Cardiac muscle cell (in vitro differentiated cells and primary cell): ENCODE measurements around the gene OR51V1. TPM values are rescaled to one million over a fixed set of nuclear protein-coding genes. Genes with fewer than 3 reads are reported as not detected.

Source experiments
- DNase-seq, 2 donors: peaks; one replicate each; pipeline versions ENCODE4 v3.0.0 to v3.0.0-alpha.2; 2010 to 2017; ENCODE audit warnings: low read depth in 1 of 2, low spot score in 1 of 2
- H3K27ac ChIP-seq: fragments of 200-600 bp; sonication (generic); 2 replicates; pipeline ENCODE4 v1.5.1; 2016
- H3K27me3 ChIP-seq: fragments of 200-600 bp; sonication (generic); 2 replicates; pipeline ENCODE4 v1.6.0; 2016; ENCODE audit warnings: control low read depth
- H3K36me3 ChIP-seq: fragments of 200-600 bp; sonication (generic); 2 replicates; pipeline ENCODE4 v1.5.1; 2016; ENCODE audit warnings: control low read depth
- H3K4me1 ChIP-seq: fragments of 200-600 bp; sonication (generic); 2 replicates; pipeline ENCODE4 v1.8.1; 2017; ENCODE audit warnings: low read depth, mild to moderate bottlenecking, mixed run types
- H3K4me3 ChIP-seq: fragments of 200-600 bp; sonication (generic); 2 replicates; pipeline ENCODE4 v1.5.1; 2016; ENCODE audit warnings: mild to moderate bottlenecking
- H3K9me3 ChIP-seq: fragments of 200-600 bp; sonication (generic); 2 replicates; pipeline ENCODE4 v1.5.1; 2017; ENCODE audit warnings: low read depth, mild to moderate bottlenecking, control low read depth
- CTCF ChIP-seq: IDR thresholded peaks from 2 replicates; pipeline ENCODE4 v1.5.1; 2012; ENCODE audit warnings: low read depth, mild to moderate bottlenecking, low read length
- polyA plus RNA-seq: library from polyadenylated mRNA; unstranded; fragments of >200 nt; fragmentation: Nextera tagmentation; extraction: Ambion mirVana; gene quantifications from 2 replicates; pipeline ENCODE4 v1.2.1, GENCODE V29; 2016
- total RNA-seq: library from RNA; depleted of rRNA; stranded (reverse); fragments of >200 nt; gene quantifications from 2 replicates; pipeline ENCODE4 v1.2.3, GENCODE V29; 2016

OR51V1 gene
- total and polyA plus RNA-seq, 2 experiments from 2014 or later, result not detected

GRCh38 chr11:5159806-5160205 is 40.7 kb downstream of the OR51V1 start:
- Histone ChIP-seq H3K27me3 (no peaks in the 10 kb centered on the region), H3K36me3 (no peaks in the 10 kb centered on the region), H3K9me3 (no peaks in the 10 kb centered on the region), H3K27ac (no peak overlapping the region), H3K4me1 (no peaks in the 10 kb centered on the region), H3K4me3 (no peak overlapping the region)
- no peak for DNase-seq
- no peak for TF ChIP-seq CTCF

GRCh38 chr11:5154657-5155056 is 45.8 kb downstream of the OR51V1 start, which contains the start of gene OR52A1:
TSS of gene OR52A1 (minus strand) at chr11:5154757. CDS start at chr11:5152369, 2,388 bp downstream.
- no peaks in the 10 kb centered on the region for H3K4me1 ChIP-seq
- no peak within 1 kb of the TSS for H3K27ac ChIP-seq
- no peaks in the 10 kb centered on the region for H3K36me3 ChIP-seq
- H3K27me3 ChIP-seq, result no peaks in the 10 kb centered on the region
- DNase-seq, result no peak
- no peaks in the 10 kb centered on the region for H3K9me3 ChIP-seq
- H3K4me3 ChIP-seq, result no peak within 1 kb of the TSS
- no peak for TF ChIP-seq CTCF

- TF ChIP-seq CTCF, result no peak
Observed at GRCh38 chr11:5153574-5154431, 46.7 kb downstream of the OR51V1 start.

GRCh38 chr11:5151713-5152153 is 48.7 kb downstream of the OR51V1 start:
- TF ChIP-seq CTCF, result no peak
- H3K36me3 ChIP-seq, result no peaks in the 10 kb centered on the region
- no peaks in the 10 kb centered on the region for H3K27me3 ChIP-seq
- peak in 1 of 2 donors; percentile 6 for DNase-seq
- no peaks in the 10 kb centered on the region for H3K4me1 ChIP-seq
- H3K27ac ChIP-seq, result no peak overlapping the region
- H3K4me3 ChIP-seq, result no peak overlapping the region
- no peaks in the 10 kb centered on the region for H3K9me3 ChIP-seq

More at GRCh38 chr11:5153574-5154431, 46.7 kb downstream of the OR51V1 start:
- no peaks in the 10 kb centered on the region for H3K27me3 ChIP-seq
- H3K27ac ChIP-seq, result no peak overlapping the region
- no peaks in the 10 kb centered on the region for H3K4me1 ChIP-seq
- no peak overlapping the region for H3K4me3 ChIP-seq
- no peak for DNase-seq
- no peaks in the 10 kb centered on the region for H3K9me3 ChIP-seq
- H3K36me3 ChIP-seq, result no peaks in the 10 kb centered on the region

Other genes with a start within 250 kb of the OR51V1 start
- gene OR51A2, start 245.0 kb downstream of the OR51V1 start, total RNA-seq, result not detected in 2 replicates
- gene OR51A2, start 245.0 kb downstream of the OR51V1 start, polyA plus RNA-seq, result not detected in 2 replicates
- gene OR51L1, start 205.8 kb downstream of the OR51V1 start, total RNA-seq, result not detected in 2 replicates
- not detected in 2 replicates for gene OR51L1, start 205.8 kb downstream of the OR51V1 start, polyA plus RNA-seq
- gene OR52J3, start 154.2 kb downstream of the OR51V1 start, total RNA-seq, result not detected in 2 replicates
- not detected in 2 replicates for gene OR52J3, start 154.2 kb downstream of the OR51V1 start, polyA plus RNA-seq
- not detected in 2 replicates for gene OR52E2, start 141.1 kb downstream of the OR51V1 start, total RNA-seq
- not detected in 2 replicates for gene OR52E2, start 141.1 kb downstream of the OR51V1 start, polyA plus RNA-seq
- not detected in 2 replicates for gene OR52E1, start 131.1 kb downstream of the OR51V1 start, total RNA-seq
- gene OR52E1, start 131.1 kb downstream of the OR51V1 start, polyA plus RNA-seq, result not detected in 2 replicates
- gene OR52A5, start 62.3 kb downstream of the OR51V1 start, total RNA-seq, result not detected in 2 replicates
- not detected in 2 replicates for gene OR52A5, start 62.3 kb downstream of the OR51V1 start, polyA plus RNA-seq
- gene OR52A1, start 45.9 kb downstream of the OR51V1 start, total RNA-seq, result not detected in 2 replicates
- gene OR52A1, start 45.9 kb downstream of the OR51V1 start, polyA plus RNA-seq, result not detected in 2 replicates
- gene HBB, start 26.4 kb upstream of the OR51V1 start, total RNA-seq, result not detected in 2 replicates
- gene HBB, start 26.4 kb upstream of the OR51V1 start, polyA plus RNA-seq, result not detected in 2 replicates
- gene HBD, start 33.8 kb upstream of the OR51V1 start, total RNA-seq, result 0.95 TPM in 1 of 2 replicates, not detected in the other
- 2.8 TPM in 1 of 2 replicates, not detected in the other for gene HBD, start 33.8 kb upstream of the OR51V1 start, polyA plus RNA-seq
- gene HBG1, start 49.2 kb upstream of the OR51V1 start, total RNA-seq, result not detected in 2 replicates
- not detected in 2 replicates for gene HBG1, start 49.2 kb upstream of the OR51V1 start, polyA plus RNA-seq
- gene HBG2, start 54.1 kb upstream of the OR51V1 start, total RNA-seq, result not detected in 2 replicates
- 0.54 TPM in 1 of 2 replicates, not detected in the other for gene HBG2, start 54.1 kb upstream of the OR51V1 start, polyA plus RNA-seq
- gene HBE1, start 69.3 kb upstream of the OR51V1 start, total RNA-seq, result 0.32 and 0.51 TPM in 2 replicates
- gene HBE1, start 69.3 kb upstream of the OR51V1 start, polyA plus RNA-seq, result 0.23 TPM in 1 of 2 replicates, not detected in the other
- 0.57 and 0.85 TPM in 2 replicates for gene OR51B4, start 101.3 kb upstream of the OR51V1 start, total RNA-seq
- gene OR51B4, start 101.3 kb upstream of the OR51V1 start, polyA plus RNA-seq, result 0.24 TPM in 1 of 2 replicates, not detected in the other
- gene OR51B2, start 123.6 kb upstream of the OR51V1 start, total RNA-seq, result 1.6 TPM in 1 of 2 replicates, not detected in the other
- gene OR51B2, start 123.6 kb upstream of the OR51V1 start, polyA plus RNA-seq, result not detected in 2 replicates
- 1.4 and 3.6 TPM in 2 replicates for gene OR51B5, start 142.8 kb upstream of the OR51V1 start, total RNA-seq
- 0.25 and 1.1 TPM in 2 replicates for gene OR51B5, start 142.8 kb upstream of the OR51V1 start, polyA plus RNA-seq
- not detected in 2 replicates for gene OR51B6, start 150.8 kb upstream of the OR51V1 start, total RNA-seq
- 0.39 TPM in 1 of 2 replicates, not detected in the other for gene OR51B6, start 150.8 kb upstream of the OR51V1 start, polyA plus RNA-seq
- not detected in 2 replicates for gene OR51M1, start 183.1 kb upstream of the OR51V1 start, total RNA-seq
- gene OR51M1, start 183.1 kb upstream of the OR51V1 start, polyA plus RNA-seq, result not detected in 2 replicates
- not detected in 2 replicates for gene OR51Q1, start 221.4 kb upstream of the OR51V1 start, total RNA-seq
- not detected in 2 replicates for gene OR51Q1, start 221.4 kb upstream of the OR51V1 start, polyA plus RNA-seq
- 0.60 TPM in 1 of 2 replicates, not detected in the other for gene OR51I1, start 240.8 kb upstream of the OR51V1 start, total RNA-seq
- gene OR51I1, start 240.8 kb upstream of the OR51V1 start, polyA plus RNA-seq, result not detected in 2 replicates
- gene OR51I2, start 248.6 kb upstream of the OR51V1 start, total RNA-seq, result not detected in 2 replicates
- 0.19 TPM in 1 of 2 replicates, not detected in the other for gene OR51I2, start 248.6 kb upstream of the OR51V1 start, polyA plus RNA-seq